ENCODE results near the gene TVP23B.
A peak's percentile ranks its signal among the peaks of the same experiment; 100 is the strongest.
"Not testable (repeated sequence)": the region's sequence is repeated elsewhere in the genome, so short reads cannot be mapped to it uniquely, and the experiment has no call there.

TVP23B gene

DNA sequence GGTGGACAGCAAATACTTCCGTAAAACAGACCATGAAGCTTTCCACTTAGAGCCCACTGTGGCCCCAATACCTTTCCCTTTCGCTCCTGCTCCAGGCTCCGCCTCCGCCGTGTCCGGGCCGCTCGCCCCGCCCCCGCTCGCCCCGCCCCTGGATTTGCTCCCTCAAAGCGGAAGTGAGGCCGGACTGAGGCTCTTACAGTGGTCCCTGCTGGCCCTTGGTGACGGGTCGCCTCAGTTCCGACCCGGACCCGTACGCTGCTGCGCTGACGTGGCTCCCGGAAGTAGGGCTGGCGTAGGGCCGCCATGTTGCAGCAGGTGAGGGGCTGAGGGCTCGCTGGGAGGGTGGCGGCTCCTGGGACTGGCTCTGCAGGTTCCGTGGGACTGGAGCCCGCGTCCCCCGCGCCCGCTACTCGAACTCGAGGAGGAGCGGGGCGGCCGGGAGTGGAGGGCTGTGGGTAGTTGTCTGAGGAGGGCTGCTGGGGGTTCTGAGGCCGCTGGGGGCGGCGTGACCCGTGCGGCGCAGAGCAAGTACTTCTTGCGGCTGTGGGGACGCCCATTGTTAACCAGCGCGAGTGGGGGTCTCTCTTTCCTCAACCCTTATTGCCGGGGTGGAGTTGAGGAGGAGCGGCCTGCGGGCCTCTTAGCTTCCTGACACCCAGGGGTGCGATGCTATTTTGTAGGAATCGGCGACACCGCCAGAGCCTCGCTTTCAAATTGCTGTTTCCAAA lies at the start of gene TVP23B:
TSS of gene TVP23B (plus strand) at position 193 of the 728 bp plus-strand sequence. CDS start at position 304, 111 bp downstream.
- not testable (repeated sequence) for H3F3A ChIP-seq (ENCODE audit: low read depth); H3K9me2 ChIP-seq (replicated peaks; ENCODE audit: low read depth, low read length); H3K4me1 ChIP-seq (ENCODE audit: insufficient read depth, low read length, poor library complexity, severe bottlenecking); H3K9me3 ChIP-seq (ENCODE audit: insufficient read depth, low read depth, low read length); H3K27me3 ChIP-seq (ENCODE audit: insufficient read depth, low read length, poor library complexity, severe bottlenecking); H4K20me1 ChIP-seq (ENCODE audit: insufficient read depth, low read length, poor library complexity, severe bottlenecking); H3K36me3 ChIP-seq (ENCODE audit: insufficient read depth, low read length)
- peak within 1 kb of the TSS; percentile 48 for H3K4me2 ChIP-seq (ENCODE audit: low read depth, low read length, poor library complexity, severe bottlenecking)
- H3K4me3 ChIP-seq (ENCODE audit: low read length, poor library complexity, severe bottlenecking) = peak within 1 kb of the TSS; percentile 75
- H2AFZ ChIP-seq (ENCODE audit: low read length) = peak within 1 kb of the TSS; percentile 70; the same call in 1 of the 2 replicates
- H3K9ac ChIP-seq (ENCODE audit: low read depth, low read length, poor library complexity, severe bottlenecking) = peak within 1 kb of the TSS; percentile 69
- peaks cover 10% of the 10 kb centered on the region for H3K79me2 ChIP-seq (ENCODE audit: insufficient read depth, low read length)

DNA sequence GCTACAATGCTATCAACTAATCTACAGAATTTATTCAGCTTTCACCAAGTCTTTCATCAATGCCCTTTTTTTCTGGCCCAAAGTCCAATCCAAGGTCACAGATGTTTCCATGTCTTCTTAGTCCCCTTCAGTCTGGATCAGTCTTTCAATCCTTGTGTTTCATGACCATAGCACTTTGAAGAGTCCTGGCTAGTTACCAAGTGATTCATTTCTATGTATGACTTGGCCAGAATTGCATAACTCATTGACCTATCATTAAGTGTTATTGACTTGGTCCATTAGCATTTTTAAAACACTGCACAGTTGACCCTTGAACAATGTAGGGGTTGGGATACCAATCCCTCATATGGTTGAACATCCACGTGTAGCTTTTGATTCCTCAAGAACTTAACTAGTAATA lies 48.5 kb upstream of the TVP23B start:
- not testable (repeated sequence) for H4K20me1 ChIP-seq (ENCODE audit: insufficient read depth, low read length, poor library complexity, severe bottlenecking); H3K4me2 ChIP-seq (ENCODE audit: low read depth, low read length, poor library complexity, severe bottlenecking); H3K4me1 ChIP-seq (ENCODE audit: insufficient read depth, low read length, poor library complexity, severe bottlenecking); H3F3A ChIP-seq (ENCODE audit: low read depth); H3K27me3 ChIP-seq (ENCODE audit: insufficient read depth, low read length, poor library complexity, severe bottlenecking); H3K4me3 ChIP-seq (ENCODE audit: low read length, poor library complexity, severe bottlenecking); H3K9me3 ChIP-seq (ENCODE audit: insufficient read depth, low read depth, low read length); H3K36me3 ChIP-seq (ENCODE audit: insufficient read depth, low read length); H2AFZ ChIP-seq (ENCODE audit: low read length); H3K79me2 ChIP-seq (ENCODE audit: insufficient read depth, low read length); H3K9ac ChIP-seq (ENCODE audit: low read depth, low read length, poor library complexity, severe bottlenecking); H3K9me2 ChIP-seq (replicated peaks; ENCODE audit: low read depth, low read length)

DNA sequence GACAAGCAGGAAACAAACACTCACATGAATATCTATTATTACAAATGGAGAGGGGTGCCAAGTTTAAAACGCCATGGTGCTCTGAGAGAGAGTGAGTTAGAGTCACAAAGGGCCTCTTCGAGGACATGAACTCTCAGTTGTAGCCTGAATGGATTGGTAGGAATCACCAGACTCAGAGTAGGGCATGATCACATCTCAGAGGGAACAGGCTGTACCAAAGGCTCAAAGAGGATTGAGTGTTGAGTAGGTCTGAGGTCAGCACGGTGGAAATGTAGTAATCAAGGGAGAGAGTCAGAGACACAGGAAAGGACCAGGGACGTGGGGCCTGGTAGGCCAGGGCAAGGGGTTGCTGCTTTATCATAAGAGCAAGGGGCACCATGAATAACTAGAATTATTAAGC lies 47.6 kb upstream of the TVP23B start:
- not testable (repeated sequence) for H3K9ac ChIP-seq (ENCODE audit: low read depth, low read length, poor library complexity, severe bottlenecking); H3K4me2 ChIP-seq (ENCODE audit: low read depth, low read length, poor library complexity, severe bottlenecking); H3K9me2 ChIP-seq (replicated peaks; ENCODE audit: low read depth, low read length); H3K4me3 ChIP-seq (ENCODE audit: low read length, poor library complexity, severe bottlenecking); H3K36me3 ChIP-seq (ENCODE audit: insufficient read depth, low read length); H3F3A ChIP-seq (ENCODE audit: low read depth); H3K9me3 ChIP-seq (ENCODE audit: insufficient read depth, low read depth, low read length); H3K79me2 ChIP-seq (ENCODE audit: insufficient read depth, low read length); H3K4me1 ChIP-seq (ENCODE audit: insufficient read depth, low read length, poor library complexity, severe bottlenecking); H2AFZ ChIP-seq (ENCODE audit: low read length); H3K27me3 ChIP-seq (ENCODE audit: insufficient read depth, low read length, poor library complexity, severe bottlenecking); H4K20me1 ChIP-seq (ENCODE audit: insufficient read depth, low read length, poor library complexity, severe bottlenecking)

DNA sequence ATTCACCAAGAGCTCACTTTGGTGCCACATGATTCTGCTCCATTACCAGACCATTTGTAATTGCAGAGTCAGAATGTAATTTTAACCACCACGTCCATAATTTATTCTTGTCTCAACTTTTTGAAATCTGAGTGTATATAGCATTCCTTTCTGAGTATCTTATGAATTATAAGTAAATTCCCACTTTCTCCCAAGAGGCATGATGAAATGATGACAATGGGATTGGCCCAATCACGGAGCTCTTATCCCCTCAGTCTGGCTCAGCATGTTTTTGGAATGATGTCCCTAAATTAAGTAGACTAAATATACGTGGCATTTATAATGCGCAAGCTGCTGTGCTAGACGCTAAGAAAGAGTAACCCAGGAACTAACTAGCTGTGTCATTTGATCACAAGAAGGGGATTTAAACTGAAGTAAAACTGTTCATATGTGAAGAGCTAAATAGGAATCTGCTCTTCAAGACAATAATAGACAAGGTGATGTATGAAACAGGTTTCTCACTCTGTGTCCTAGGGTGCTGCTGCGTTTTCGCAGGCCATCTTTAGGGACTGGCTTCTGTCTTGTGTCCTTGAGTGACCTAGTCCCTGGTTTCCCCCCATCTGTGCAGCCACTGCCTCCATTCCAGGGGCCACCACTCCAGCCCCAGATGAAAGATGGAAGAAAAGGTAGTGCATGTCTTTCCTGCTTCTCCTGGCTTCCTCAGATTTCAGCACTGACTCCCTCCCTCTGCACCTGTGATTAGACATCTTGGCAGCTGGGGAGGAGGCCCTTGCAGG lies 41.2 kb upstream of the TVP23B start:
- not testable (repeated sequence) for H3K4me3 ChIP-seq (ENCODE audit: low read length, poor library complexity, severe bottlenecking); H3K4me2 ChIP-seq (ENCODE audit: low read depth, low read length, poor library complexity, severe bottlenecking); H3K27me3 ChIP-seq (ENCODE audit: insufficient read depth, low read length, poor library complexity, severe bottlenecking); H3F3A ChIP-seq (ENCODE audit: low read depth); H2AFZ ChIP-seq (ENCODE audit: low read length); H3K79me2 ChIP-seq (ENCODE audit: insufficient read depth, low read length); H3K4me1 ChIP-seq (ENCODE audit: insufficient read depth, low read length, poor library complexity, severe bottlenecking); H3K9ac ChIP-seq (ENCODE audit: low read depth, low read length, poor library complexity, severe bottlenecking); H3K36me3 ChIP-seq (ENCODE audit: insufficient read depth, low read length); H4K20me1 ChIP-seq (ENCODE audit: insufficient read depth, low read length, poor library complexity, severe bottlenecking); H3K9me2 ChIP-seq (replicated peaks; ENCODE audit: low read depth, low read length); H3K9me3 ChIP-seq (ENCODE audit: insufficient read depth, low read depth, low read length)

DNA sequence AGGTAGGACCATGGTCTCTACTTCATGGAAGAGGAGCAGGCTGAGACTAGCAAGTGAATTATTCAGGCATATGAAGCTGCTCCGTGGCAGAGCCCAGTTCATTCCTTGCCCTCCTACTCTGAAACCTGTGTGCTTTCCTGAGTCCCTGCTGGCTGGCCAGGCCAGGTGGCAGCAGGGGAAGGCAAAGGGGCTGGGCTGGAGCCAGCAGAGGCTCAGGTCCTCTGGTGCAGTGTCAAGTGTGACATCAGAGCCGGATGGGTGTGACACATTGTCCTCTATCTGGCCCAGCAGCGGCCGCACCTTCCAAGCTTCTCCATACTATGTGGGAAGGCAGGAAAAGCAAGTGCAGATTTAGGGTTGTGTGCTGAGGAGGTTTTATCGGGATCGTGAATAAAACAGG lies 39.8 kb upstream of the TVP23B start:
- H3K27me3 ChIP-seq (ENCODE audit: insufficient read depth, low read length, poor library complexity, severe bottlenecking); H3K9me2 ChIP-seq (replicated peaks; ENCODE audit: low read depth, low read length); H3K79me2 ChIP-seq (ENCODE audit: insufficient read depth, low read length); H3K36me3 ChIP-seq (ENCODE audit: insufficient read depth, low read length); H3K9me3 ChIP-seq (ENCODE audit: insufficient read depth, low read depth, low read length); H3K9ac ChIP-seq (ENCODE audit: low read depth, low read length, poor library complexity, severe bottlenecking); H4K20me1 ChIP-seq (ENCODE audit: insufficient read depth, low read length, poor library complexity, severe bottlenecking); H2AFZ ChIP-seq (ENCODE audit: low read length); H3K4me1 ChIP-seq (ENCODE audit: insufficient read depth, low read length, poor library complexity, severe bottlenecking); H3F3A ChIP-seq (ENCODE audit: low read depth); H3K4me2 ChIP-seq (ENCODE audit: low read depth, low read length, poor library complexity, severe bottlenecking); H3K4me3 ChIP-seq (ENCODE audit: low read length, poor library complexity, severe bottlenecking): not testable (repeated sequence)

DNA sequence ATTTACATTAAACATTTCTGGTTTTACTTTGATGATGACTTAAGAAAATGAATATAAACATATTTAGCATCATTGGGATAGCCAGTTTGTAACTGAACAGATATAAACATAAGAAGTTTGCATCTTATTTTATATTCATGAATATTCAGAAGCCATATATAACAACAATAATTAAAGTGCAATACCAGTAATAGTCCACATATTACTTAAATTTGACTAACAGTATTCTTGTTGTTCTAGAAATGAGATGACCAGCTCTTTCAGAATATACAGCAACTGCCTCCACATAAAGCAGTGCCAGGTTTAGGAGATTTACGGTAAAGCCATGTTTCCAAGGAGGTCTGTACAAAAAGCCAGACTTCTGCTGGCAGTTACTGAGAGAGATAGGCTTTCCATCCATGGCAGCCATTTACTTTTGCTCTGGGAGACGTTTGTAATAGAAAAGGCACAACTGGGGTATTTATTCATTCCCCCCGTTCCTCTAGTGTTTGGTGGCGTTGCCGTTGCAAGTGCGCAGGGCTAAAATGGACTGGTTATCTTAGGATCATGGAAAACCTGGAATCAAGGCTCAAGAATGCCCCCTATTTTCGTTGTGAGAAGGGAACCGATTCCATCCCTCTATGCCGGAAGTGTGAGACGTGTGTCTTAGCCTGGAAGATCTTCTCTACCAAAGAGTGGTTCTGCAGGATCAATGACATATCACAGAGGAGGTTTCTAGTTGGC lies 37.1 kb upstream of the TVP23B start, which contains the start of gene FBXW10:
TSS of gene FBXW10 (plus strand) at position 356 of the 723 bp plus-strand sequence. CDS start at position 547, 191 bp downstream.
- not testable (repeated sequence) for H3K9me3 ChIP-seq (ENCODE audit: insufficient read depth, low read depth, low read length); H3K79me2 ChIP-seq (ENCODE audit: insufficient read depth, low read length); H2AFZ ChIP-seq (ENCODE audit: low read length); H3K4me3 ChIP-seq (ENCODE audit: low read length, poor library complexity, severe bottlenecking); H3K36me3 ChIP-seq (ENCODE audit: insufficient read depth, low read length); H3F3A ChIP-seq (ENCODE audit: low read depth); H3K9me2 ChIP-seq (replicated peaks; ENCODE audit: low read depth, low read length); H4K20me1 ChIP-seq (ENCODE audit: insufficient read depth, low read length, poor library complexity, severe bottlenecking); H3K9ac ChIP-seq (ENCODE audit: low read depth, low read length, poor library complexity, severe bottlenecking); H3K27me3 ChIP-seq (ENCODE audit: insufficient read depth, low read length, poor library complexity, severe bottlenecking); H3K4me2 ChIP-seq (ENCODE audit: low read depth, low read length, poor library complexity, severe bottlenecking); H3K4me1 ChIP-seq (ENCODE audit: insufficient read depth, low read length, poor library complexity, severe bottlenecking)

DNA sequence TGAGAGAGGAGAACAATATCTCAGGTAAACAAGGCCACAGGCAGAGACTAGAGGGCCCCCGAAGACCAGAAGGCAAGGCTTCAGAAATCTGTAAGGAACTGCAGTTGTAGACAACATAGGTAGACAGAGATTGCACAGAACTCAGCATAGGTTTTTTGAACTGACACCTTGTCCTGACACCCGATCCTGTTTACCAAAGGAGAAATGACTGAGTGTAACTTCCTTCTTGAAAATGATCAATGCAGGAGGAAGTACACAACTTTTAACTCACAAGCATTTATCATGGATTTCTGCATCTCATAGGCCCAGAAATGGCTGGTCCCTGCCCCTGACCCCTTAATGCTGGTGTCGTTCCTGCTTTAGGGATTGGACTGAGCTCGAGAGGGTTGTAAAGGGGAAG lies 36.3 kb upstream of the TVP23B start:
- H3K4me1 ChIP-seq (ENCODE audit: insufficient read depth, low read length, poor library complexity, severe bottlenecking); H3K9me3 ChIP-seq (ENCODE audit: insufficient read depth, low read depth, low read length); H3K36me3 ChIP-seq (ENCODE audit: insufficient read depth, low read length); H3K79me2 ChIP-seq (ENCODE audit: insufficient read depth, low read length); H3K4me3 ChIP-seq (ENCODE audit: low read length, poor library complexity, severe bottlenecking); H3K9me2 ChIP-seq (replicated peaks; ENCODE audit: low read depth, low read length); H2AFZ ChIP-seq (ENCODE audit: low read length); H3K4me2 ChIP-seq (ENCODE audit: low read depth, low read length, poor library complexity, severe bottlenecking); H3F3A ChIP-seq (ENCODE audit: low read depth); H4K20me1 ChIP-seq (ENCODE audit: insufficient read depth, low read length, poor library complexity, severe bottlenecking); H3K27me3 ChIP-seq (ENCODE audit: insufficient read depth, low read length, poor library complexity, severe bottlenecking); H3K9ac ChIP-seq (ENCODE audit: low read depth, low read length, poor library complexity, severe bottlenecking): not testable (repeated sequence)

Measured in Loucy (cell line).